Daoy (cell line): ENCODE data around the gene DMBX1. TPM values are rescaled to one million over a fixed set of nuclear protein-coding genes. Genes with fewer than 3 reads are reported as not detected.

Source experiments
- DNase-seq: peaks from one replicate; pipeline ENCODE4 v3.0.0-alpha.2; 2015; ENCODE audit warnings: low read depth
- total RNA-seq: library from RNA; depleted of rRNA; stranded (reverse); fragments of >200 nt; shearing (Covaris generic); gene quantifications from 2 replicates; pipeline ENCODE4 v1.2.3, GENCODE V29; 2014

The DMBX1 gene
- total RNA-seq, 1 experiment from 2014 or later: 0.80 TPM

DNA sequence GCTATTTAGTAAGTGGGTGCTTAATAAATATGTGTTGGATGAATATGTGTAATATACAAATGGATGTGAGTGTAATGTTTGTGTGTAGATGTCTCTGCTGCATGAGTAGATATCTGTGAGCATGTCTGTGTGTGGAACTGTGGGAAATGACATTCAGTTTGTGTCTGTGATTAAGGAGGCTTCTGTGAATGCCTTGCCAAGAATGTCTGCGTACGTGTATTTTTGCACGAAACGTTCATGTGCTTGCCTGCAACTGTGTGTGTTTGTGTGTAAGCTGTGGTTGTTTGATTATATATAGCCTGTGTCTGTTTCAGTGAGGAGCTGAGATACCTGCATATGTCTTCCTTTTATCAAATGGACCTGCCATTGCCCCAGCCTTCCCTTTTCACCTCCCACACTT lies 13.8 kb downstream of the DMBX1 start:
- no peak for DNase-seq

DNA sequence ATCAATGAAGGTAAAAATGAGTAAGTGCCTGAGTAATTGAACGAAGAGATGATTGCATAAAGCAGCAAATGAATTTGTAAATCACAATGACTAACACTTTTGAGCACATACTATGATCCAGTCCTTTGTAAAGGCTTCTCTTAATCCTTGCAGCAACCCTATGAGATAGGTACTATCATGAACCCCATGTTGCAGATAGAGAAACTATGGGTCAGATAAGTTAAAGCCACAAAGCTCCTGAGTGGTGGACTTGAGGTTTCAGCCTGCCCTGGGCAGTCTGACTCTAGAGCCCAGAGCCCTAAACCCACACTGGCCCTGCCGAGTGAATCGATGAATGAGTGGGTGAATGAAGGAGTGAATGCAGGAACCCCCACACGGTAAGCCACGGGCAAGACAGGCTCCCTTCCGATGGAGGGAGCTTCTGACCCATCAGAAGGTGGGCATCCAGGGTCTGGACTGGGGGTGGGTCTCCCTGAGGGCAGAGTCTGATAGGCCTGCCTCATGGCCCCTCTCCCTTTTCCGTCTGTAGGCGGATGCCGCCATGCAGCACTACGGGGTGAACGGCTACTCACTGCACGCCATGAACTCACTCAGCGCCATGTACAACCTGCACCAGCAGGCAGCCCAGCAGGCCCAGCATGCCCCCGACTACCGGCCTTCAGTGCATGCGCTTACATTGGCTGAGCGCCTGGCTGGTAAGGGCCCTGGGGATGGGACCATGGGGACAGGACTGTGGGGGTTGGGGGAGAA lies 17.0 kb downstream of the DMBX1 start:
- no peak for DNase-seq

DNA sequence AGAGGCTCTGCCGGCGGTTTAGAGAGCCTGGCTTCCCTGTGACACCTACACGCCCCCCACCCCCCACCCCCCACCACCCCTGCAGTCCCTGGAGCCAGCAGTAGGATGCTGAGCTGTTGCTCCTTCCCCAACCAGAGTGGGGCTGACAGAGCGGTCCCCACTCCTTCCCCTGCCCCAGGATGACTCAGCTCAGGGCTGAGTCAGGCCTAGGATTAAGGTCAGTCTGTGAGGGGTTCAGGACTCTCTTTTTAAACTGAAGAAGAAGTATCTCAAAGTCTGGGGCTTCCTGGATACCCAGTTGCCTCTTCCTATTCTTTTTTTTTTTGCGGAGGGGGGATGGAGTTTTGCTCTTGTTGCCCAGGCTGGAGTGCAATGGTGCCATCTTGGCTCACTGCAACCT lies 19.1 kb downstream of the DMBX1 start:
- DNase-seq: peak; percentile 79

DNA sequence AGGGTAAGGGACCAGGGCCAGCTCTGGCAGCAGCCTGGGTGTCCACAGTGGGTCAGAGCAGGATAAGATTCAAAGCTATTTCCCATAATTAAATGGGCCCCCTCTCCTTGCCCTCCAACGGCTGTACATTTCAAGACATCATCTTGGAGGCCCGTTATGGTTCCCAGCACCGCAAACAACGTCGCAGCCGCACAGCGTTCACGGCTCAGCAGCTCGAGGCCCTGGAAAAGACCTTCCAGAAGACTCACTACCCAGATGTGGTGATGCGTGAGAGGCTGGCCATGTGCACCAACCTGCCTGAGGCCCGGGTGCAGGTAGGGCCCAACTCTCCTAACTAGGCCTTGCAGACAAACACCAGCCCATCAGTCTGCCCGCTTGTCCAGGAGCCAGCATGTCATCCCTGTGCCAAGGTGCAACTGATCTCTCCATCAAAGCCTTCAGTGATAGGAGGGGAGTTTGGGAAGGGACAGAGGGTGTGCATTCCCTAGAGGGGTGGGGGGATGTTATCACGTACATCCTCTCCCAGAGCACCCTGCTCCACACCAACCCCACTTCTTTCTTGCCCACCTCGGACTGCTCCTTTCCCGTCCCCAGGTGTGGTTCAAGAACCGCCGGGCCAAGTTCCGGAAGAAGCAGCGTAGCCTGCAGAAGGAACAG lies 20.8 kb downstream of the DMBX1 start:
- no peak for DNase-seq

DNA sequence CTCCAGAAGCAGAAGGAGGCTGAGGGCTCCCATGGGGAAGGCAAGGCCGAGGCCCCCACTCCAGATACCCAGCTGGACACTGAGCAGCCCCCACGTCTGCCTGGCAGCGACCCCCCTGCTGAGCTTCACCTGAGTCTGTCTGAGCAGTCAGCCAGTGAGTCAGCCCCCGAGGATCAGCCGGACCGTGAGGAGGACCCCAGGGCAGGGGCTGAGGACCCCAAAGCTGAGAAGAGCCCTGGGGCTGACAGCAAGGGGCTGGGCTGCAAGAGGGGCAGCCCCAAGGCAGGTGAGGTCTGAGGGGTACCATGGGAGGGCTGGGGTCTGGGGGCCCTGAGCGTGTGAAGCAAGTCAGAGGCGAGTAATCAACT lies 21.3 kb downstream of the DMBX1 start:
- DNase-seq: no peak

DNA sequence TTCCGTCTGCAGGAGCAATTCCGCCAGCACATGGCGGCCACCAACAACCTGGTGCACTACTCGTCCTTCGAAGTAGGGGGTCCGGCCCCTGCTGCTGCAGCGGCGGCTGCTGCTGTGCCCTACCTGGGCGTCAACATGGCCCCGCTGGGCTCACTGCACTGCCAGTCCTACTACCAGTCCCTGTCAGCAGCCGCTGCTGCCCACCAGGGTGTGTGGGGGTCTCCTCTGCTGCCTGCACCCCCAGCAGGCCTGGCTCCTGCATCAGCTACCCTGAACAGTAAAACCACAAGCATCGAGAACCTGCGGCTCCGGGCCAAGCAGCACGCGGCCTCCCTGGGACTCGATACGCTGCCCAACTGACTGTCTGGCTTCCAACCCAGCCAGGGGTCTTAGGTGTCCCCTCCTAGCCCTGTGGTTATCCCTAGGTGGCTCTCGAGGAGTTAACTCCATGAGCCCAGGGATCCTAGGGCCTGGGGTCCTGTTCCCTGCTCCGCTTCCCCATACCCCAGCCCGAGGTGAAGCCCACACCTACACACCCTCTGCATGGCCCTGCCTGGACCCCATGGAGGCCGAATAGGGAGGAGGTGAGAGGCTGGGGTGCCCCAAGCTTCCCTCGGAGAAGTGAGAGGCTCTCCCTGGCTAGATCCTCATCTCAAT lies 22.6 kb downstream of the DMBX1 start:
- no peak for DNase-seq

DNA sequence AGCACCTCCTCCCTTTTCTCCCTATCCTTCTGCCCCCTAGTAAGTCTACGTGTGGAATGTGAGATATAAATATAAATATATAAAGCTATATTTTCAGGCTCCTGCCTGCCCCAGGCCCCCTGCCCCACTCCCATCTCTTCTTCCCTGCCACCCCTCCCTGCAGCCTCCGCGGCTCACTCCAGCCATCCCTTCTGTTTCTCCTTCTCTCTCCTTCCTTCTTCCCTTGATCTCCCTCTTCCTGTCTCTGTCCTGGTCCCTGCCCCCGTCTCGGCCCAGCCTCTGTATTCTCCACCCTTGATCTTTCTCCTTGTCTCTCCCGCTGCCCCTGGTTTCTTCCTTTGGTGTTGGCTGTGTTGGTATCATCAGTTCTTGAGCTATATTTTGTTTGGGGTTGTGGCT lies 23.2 kb downstream of the DMBX1 start:
- no peak for DNase-seq

DNA sequence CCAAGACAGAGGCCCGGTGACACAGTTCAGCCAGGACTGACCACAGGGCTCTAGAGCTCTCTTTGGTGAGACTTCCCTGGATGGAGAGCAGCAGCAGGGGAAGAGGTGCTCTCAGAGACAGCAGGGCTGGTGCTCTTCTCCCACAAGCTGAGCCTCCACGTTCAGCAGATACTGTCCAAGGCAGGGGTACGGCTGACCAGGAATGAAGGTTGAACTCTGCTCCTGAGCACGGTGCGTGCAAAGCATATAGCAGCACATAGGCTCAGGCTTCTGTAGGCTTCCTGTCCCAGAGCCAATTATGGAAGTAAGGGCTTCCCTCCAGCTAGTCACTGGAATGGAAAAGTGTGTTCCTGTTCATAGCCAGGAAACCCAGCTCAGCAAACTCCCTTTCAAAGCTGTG lies 23.9 kb downstream of the DMBX1 start:
- no peak for DNase-seq

DNA sequence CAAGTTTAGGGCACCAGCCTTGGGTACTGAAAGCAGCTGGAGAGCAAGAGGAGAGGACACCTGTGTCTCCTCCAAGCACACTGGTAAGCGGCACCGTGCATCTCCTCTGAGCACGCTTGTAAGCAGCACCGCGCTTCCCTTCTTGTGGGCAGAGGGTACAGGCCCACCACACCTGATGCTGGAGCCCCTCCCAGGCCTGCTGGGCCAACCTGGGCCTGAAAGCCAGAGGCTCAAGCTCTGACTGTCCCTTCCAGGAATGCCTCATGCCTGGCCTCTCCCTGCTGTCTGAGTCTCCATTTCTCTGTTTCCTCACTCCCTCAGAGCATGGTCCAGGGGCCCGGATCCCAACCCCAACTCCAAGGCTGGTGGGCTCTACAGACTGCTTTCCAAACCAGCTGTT lies 25.9 kb downstream of the DMBX1 start:
- no peak for DNase-seq

DNA sequence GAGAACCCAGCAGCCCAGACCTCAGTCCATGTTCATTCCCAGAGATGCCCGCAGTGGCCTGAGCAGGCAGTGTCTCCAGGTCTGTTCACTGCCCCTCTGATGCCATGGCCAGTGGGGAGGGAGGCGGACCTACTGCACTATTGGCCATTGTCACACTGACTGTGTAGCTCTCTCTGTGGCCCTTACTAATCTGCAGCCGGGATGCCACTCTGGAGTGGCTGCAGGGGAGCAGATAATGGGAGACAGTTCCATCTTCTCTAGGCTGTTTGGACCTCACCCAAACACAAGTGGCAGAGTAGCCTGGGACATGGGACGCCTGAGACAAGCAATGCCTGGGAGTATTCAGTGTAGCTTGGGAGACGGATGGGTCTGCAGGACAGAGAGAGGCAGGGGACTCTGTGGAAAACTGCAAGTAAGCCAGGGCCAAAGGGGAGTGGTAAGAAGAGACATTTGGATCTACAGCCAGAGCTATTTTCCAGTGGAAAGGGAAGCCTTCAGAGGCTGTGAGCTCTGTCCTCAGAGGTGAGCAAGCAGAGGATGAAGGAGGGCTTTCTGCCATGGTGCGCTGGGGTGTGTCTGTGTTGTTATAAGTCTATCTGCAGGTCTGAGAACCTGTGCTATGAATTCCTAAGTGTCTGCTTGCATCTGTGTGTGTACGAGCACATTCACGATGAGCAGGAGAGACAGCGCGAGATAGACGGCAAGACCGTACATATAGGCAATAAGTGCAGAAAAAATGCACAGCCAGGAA lies 26.7 kb downstream of the DMBX1 start:
- DNase-seq: no peak

DNA sequence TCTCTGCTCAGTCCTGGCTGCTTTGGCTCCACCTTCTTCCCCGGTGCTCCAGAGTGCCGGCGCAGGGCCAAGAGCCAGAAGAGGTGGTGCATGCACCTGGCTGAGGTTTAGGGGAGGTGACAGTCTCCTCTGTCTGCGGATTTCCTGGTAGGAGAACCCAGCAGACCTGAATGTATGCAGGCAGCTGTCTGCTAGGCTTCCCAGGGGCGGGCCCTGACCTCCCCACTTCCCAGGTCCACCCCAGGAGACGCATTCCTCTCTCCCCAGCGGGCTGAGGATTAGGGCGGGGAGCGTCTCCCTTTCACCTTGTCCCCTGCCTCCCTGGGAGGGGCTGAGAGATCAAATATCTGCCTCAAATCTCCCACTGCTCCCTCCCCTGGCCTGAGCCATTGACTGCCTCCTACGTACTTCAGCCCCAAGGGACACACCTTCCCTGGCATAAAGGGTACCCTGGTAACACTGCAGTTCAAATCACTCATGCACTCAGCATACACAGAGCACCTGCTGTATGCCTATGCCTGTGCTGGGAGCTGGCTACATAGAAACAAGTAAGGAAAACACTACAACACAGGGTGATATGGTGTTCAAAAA lies 27.5 kb downstream of the DMBX1 start:
- DNase-seq: peak; percentile 61

DNA sequence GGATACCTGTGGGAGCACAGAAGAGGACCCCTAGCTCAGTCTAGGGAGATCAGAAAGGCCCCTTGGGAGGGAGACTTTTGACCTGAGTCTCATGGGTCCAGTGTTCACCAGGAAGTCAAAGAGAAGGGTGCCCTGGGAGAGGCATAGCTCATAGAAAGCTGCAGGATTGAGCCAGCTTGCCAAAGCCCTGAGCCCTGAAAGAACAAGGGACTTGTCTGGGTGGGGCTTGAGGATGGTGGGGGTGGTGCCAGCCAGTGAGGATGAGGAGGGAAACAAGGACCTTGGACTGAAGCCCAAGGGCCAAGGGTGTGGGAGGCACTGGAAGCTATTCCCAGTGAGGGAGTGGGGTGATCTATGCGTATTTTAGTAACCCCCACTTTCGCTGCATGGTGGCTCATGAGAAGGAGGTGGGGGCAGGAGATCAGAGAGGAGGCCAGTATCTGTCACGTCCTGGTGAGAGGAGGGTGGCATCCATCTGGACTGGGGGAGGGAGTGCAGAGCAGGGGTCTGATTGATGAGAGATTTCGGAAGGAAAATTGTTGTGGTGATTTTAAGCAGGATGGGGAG lies 28.4 kb downstream of the DMBX1 start:
- no peak for DNase-seq

DNA sequence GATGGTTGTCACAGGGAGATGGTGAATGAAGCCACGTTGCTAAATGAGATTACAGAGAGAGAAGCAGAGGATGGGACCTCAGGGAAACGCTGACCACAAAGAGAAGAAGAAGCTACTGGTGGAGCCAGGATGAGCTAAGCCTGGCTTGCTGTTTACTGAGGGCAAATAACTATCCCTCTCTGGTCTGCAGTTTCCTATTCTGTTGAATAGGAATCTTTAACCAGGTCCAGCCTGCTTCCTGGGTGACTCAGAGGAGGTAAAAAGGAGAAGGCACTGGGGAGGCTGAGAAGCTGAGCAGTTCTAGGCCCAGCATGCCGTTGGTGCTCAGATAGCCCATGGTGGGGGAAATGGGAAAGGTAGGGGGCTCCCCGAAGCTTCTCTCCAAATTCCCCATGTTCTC lies 29.6 kb downstream of the DMBX1 start:
- DNase-seq: peak; percentile 52

DNA sequence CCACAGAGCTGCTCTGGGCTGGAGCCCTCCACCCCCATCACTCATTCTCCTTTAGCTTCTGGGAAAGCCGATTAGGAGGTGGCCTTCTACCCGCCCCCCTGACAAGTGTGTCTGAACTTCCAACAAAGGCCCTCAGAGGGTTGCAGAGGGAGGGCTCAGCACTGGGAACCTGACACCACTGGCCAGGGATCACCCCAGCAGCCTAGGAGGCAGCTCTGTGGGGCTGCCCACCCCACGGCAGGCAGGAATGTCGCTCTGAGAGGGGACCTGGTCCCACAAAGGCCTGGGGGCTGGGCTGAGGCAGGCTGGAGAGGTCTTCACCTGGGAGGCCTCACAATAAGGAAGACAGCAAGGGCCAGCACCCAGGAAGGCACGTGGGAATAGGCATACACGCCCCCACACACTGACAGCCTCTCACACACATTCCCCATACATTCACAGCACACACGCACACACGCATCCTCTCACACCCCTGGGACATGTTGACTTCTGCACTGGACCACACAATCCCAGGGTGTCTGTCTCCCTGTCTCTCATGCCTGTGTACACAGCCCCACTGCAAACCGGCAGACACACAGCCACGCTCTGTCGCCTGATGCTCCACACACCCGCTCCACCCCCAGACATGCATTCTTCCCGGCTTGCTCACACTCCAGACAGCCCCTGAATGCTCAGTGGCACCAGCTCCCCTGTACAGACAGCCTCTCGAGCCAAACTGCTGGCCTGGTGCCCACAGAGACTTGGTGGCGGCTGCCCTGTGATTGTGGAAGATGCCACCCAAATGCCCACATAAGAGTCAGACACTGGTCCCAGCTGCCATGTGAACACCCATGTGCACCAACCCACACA lies 30.7 kb downstream of the DMBX1 start:
- peak; percentile 95 for DNase-seq

DNA sequence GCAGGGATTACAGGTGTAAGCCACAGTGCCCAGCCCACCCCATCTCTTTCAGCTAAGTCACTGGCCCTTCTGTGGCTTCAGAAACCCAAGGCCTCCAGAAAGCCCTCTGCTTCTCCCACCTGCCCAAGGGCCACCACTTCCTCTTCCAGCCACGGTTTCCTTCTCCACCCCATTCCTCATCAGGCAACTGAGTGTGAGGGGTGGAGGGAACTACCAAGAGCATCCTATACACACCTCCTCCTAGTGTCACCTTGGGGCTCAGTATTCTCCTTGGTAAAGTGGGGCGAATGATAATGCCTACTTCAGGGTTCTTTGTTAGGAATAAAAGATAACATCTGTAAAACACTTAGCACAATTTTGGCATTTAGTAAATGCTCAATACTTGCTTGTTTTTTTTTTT lies 31.8 kb downstream of the DMBX1 start:
- DNase-seq: no peak

DNA sequence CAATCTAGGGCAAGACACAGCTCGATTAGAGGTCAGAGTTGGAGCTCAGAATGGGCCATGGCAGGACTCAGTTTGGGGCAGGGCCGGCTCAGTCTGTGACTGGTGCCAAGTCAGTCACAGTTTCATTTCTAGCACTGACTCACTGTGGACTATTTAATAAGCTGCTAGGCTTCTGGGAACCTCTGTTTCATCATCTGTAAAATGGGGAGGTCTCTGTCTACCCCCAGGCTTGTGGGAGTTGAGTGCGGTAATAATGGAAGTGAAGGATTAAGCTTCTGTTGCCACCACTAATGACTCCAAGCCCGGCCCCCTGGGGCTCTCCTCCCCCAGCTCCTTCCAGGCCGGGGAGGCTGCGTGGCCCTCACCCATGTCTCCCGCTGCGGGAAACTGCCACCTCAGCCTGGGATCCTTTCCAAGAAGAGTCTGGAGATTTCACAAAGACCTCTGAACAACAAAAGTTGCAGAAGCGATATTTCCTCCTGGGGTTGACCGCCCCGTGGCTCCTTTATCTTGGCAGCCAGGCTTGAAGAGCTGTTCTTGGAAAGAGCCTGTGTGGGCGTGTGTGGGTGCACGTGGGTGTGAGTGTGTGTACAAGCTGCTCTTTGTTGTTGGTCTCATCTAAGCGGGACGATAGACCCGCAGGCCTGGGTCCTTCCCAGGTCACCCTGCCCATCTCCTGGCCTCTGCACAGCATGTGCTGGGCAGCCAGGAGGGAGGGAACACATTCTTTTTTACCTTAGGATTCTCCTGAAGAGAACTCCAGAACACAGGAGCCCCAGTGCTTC lies 32.7 kb downstream of the DMBX1 start:
- peak; percentile 98 for DNase-seq

DNA sequence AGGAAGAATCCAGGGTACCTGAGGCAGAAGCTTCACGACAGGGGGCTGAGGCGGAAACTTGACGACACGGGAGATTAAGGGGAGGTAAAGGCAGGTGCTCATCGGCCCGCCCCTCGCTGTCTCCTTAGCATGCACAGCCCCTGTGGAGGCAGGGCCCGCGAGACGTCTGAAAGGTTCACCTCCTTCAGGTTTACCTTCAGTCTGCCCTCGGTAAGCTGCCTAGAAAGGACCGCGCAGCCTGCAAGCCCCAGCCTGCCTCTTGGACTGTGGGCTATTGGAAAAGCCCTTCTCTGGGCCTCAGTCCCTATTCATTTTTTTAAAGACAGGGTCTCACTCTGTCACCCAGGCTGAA lies 33.3 kb downstream of the DMBX1 start:
- no peak for DNase-seq

DNA sequence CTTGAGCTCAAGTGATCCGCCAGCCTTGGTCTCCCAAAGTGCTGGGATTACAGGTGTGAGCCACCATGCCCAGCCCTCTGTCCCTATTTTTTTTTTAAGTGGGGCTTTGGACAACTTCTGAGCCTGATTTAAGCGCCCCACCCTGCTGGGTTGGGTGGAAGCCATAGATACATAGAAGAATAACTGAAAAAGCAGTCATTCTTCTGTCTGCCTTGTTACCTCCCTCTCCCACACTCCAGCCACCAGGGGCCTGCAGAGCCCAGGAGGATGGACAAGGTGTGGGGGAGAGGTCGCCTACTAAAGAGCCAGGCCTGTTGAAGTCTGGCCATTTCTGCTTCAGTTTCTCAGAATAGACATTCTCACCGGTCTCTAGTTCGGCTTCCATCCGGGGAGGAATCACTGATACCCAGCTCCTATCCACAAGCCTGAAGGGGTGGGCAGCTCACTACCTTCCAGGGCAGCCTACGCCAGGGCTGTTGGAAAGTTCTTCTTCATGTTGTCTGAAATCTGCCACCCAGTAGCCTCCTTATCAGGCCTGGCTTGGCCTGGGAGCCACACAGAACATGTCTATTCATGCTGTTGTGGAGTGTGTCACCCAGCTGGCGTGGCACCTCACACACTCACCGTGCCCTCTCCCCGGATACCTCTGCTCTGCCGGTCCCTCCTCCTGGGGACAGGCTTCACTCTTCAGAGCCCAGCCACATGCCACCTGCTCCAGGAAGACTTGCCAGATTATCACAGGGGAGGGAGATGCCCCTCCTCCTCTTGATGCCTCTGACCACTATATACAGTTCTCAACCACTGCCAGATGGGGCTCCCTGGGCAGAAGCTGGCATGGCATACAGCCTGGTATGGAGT lies 34.1 kb downstream of the DMBX1 start:
- DNase-seq: no peak

DNA sequence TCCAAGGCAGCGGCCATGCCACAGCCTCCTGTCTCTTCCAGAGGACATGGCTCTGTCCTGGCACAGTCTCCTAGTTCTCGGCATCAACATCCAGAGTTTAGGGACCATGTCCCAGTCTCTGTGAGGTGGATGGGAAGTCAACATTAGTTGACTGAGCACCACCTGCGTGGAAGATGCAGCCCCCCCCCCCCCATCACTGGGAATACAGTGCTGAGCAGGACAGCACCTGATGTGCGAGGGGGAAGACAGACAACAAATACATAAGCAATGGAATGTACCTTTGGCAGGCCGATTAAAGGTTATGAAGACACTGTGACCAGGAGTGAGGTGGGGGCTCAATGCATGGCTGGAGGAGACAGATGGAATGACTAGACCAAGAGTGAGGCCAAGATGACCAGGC lies 35.2 kb downstream of the DMBX1 start:
- no peak for DNase-seq
